ENCODE measurements around the gene LPIN2. TPM values are rescaled to one million over a fixed set of nuclear protein-coding genes. Genes with fewer than 3 reads are reported as not detected.

The LPIN2 gene
- total and polyA plus RNA-seq, 2 of the 13 experiments (the other 11 are each of a cell fraction or from before 2014, with no cell fraction given): 46.0 to 119 TPM

DNA sequence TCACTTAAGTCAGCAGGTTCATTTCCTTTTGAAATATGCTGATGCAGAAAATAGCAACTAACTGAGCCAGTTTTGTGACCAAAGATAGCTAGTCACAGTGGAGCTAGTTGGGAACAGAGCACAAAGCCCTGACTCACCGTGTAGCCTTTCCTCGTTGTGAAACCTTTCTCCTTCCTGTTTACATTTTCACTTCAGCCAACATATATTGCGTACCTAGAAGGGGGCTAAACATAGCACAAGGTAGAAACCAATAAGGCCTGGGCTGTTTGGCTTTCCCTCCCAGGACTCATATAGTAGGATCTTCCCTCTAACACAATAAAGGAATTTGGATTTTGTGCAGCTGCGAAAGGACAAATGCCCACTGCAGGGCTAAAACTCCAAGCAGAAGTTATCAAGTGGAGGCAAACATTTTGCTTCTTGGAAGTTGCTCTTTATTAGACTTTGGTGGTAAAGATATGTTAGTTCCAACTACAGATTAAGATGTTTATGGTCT lies 24.5 kb upstream of the LPIN2 start:
- Histone ChIP-seq H3K27ac (ENCODE audit: extremely low read length, insufficient read depth, low read length) (peak overlapping the region; percentile 73), H3K4me3 (replicated peaks in 1 of 3; ENCODE audit: insufficient read depth in 1 of 3, low read depth in 2 of 3, low read length in 3 of 3) (no peak overlapping the region; a peak in 1 of 6 replicates), H3K27me3 (ENCODE audit: control insufficient read depth in 1 of 2, insufficient read depth in 2 of 2, low read length in 2 of 2) (no peaks in the 10 kb centered on the region; a peak in 1 of 5 replicates), H3K4me2 (ENCODE audit: low read depth, low read length) (peak overlapping the region; percentile 25), H3K9me3 (ENCODE audit: low read length) (no peaks in the 10 kb centered on the region), H3K9ac (ENCODE audit: insufficient read depth, low read depth, low read length) (peak overlapping the region; percentile 38), H4K20me1 (ENCODE audit: insufficient read depth, low read length) (no peaks in the 10 kb centered on the region), H2AFZ (ENCODE audit: low read length) (no peak overlapping the region), H3K4me1 (ENCODE audit: insufficient read depth, low read length) (peaks cover 57% of the 10 kb centered on the region), H3K79me2 (ENCODE audit: insufficient read depth, low read length) (no peaks in the 10 kb centered on the region), H3K36me3 (replicated peaks in 1 of 2; ENCODE audit: control insufficient read depth in 1 of 2, insufficient read depth in 2 of 2, low read length in 2 of 2) (no peaks in the 10 kb centered on the region)
- 0% methylated on average over 4 of the region's 4 CpGs for WGBS (ENCODE audit: low lambda C conversion rate)
- POLR2A ChIA-PET: interaction anchor here (0.9 to 1.7 kb wide), 8 partner anchors 10 to 80 kb away, joined by 3 to 7 read pairs (median 4); no protein-coding TSS in a partner anchor
- in situ Hi-C loops (cut with HindIII; ENCODE audit: extremely low pct_ligation_motif_present, low pct_unique_long_range_greater_than_20kb): loop anchor here (25.0 kb wide), 1 partner anchor 575 kb away; no protein-coding TSS in a partner anchor
- TSS peak; percentile 90 for BruUV-seq (replicated peaks)
- peak; percentile 90 for FAIRE-seq
- DNase-seq (ENCODE audit: low spot score): peak; percentile 98
- intact Hi-C loops (cut with micrococcal nuclease; ENCODE audit: unreplicated experiment): loop anchor here (1.0 to 2.0 kb wide), 2 partner anchors 26 to 51 kb away; no protein-coding TSS in a partner anchor
- peak; percentile 100 for ATAC-seq
- CTCF ChIA-PET (ENCODE audit: low intra/inter-chr PET ratio, low total read pairs): no interaction called here
- TF ChIP-seq FOXA3 (CRISPR knock-in tag; IDR thresholded peaks at IDR 0.05) (peak; percentile 99), NFE2L2 (IDR thresholded peaks at IDR 0.05; ENCODE audit: low read length) (peak; percentile 80), HOMEZ (CRISPR knock-in tag; IDR thresholded peaks at IDR 0.05; ENCODE audit: low read depth) (peak; percentile 91), GPN1 (CRISPR knock-in tag; IDR thresholded peaks at IDR 0.05; ENCODE audit: borderline replicate concordance) (no peak), AKNA (CRISPR knock-in tag; IDR thresholded peaks at IDR 0.05; ENCODE audit: borderline replicate concordance) (no peak), CEBPG (CRISPR knock-in tag; IDR thresholded peaks at IDR 0.05) (peak; percentile 98), ZNF12 (CRISPR knock-in tag; IDR thresholded peaks at IDR 0.05) (peak; percentile 88), ARNT (IDR thresholded peaks at IDR 0.05) (no peak), HNF1B (CRISPR knock-in tag; IDR thresholded peaks at IDR 0.05) (peak; percentile 79), NR2F1 (CRISPR knock-in tag; IDR thresholded peaks at IDR 0.05) (peak in 1 of 2 experiments; percentile 7; a peak in 2 of 4 replicates), ZBTB7A (CRISPR knock-in tag; IDR thresholded peaks at IDR 0.05) (no peak), ZNF740 (CRISPR knock-in tag; IDR thresholded peaks at IDR 0.05) (no peak), ZNF879 (CRISPR knock-in tag; IDR thresholded peaks at IDR 0.05) (no peak), E2F1 (CRISPR knock-in tag; IDR thresholded peaks at IDR 0.05) (peak; percentile 15; the same call in 1 of the 2 replicates), RARG (CRISPR knock-in tag; IDR thresholded peaks at IDR 0.05; ENCODE audit: low read depth) (no peak), ZMYM3 (CRISPR knock-in tag; IDR thresholded peaks at IDR 0.05) (peak; percentile 49; the same call in 1 of the 2 replicates)

Measured in HepG2 (cell line).